DMS153 (cell line): ENCODE data around the gene INSC.
"Not testable (repeated sequence)": the region's sequence is repeated elsewhere in the genome, so short reads cannot be mapped to it uniquely, and the experiment has no call there.

ENCODE experiments used
- DNase-seq: peaks from one replicate; lab custom pipeline; 2025; lab: John Stamatoyannopoulos, UW

INSC gene

GRCh38 chr11:15114501-15115475 lies at the start of gene INSC:
Gene INSC, plus strand, starts transcription at chr11:15114923. Its CDS starts 34,252 bp downstream, at chr11:15149175.
- DNase-seq, result no peak

- not testable (repeated sequence) for DNase-seq
Measured at GRCh38 chr11:15069751-15070150, 45.0 kb upstream of the INSC start.

- DNase-seq, result no peak
Measured at GRCh38 chr11:15071556-15072255, 43.0 kb upstream of the INSC start.

- DNase-seq, result no peak
Measured at GRCh38 chr11:15072551-15073143, 42.1 kb upstream of the INSC start.

- DNase-seq, result peak; percentile 32
Measured at GRCh38 chr11:15073361-15074205, 41.1 kb upstream of the INSC start, which contains the start of gene CALCB. Gene CALCB, plus strand, starts transcription at chr11:15073593. Its CDS starts 1,126 bp downstream, at chr11:15074719.

GRCh38 chr11:15074206-15075161 lies 40.2 kb upstream of the INSC start:
- peak; percentile 89 for DNase-seq

GRCh38 chr11:15075162-15075526 lies 39.6 kb upstream of the INSC start:
- no peak for DNase-seq

- peak; percentile 43 for DNase-seq
Measured at GRCh38 chr11:15091175-15091574, 23.5 kb upstream of the INSC start.

GRCh38 chr11:15091625-15092024 lies 23.1 kb upstream of the INSC start:
- peak; percentile 79 for DNase-seq

GRCh38 chr11:15093432-15093831 lies 21.3 kb upstream of the INSC start:
- no peak for DNase-seq

GRCh38 chr11:15095736-15096228 lies 18.9 kb upstream of the INSC start:
- no peak for DNase-seq

GRCh38 chr11:15097411-15097810 lies 17.3 kb upstream of the INSC start:
- no peak for DNase-seq

- no peak for DNase-seq
Measured at GRCh38 chr11:15099267-15099666, 15.5 kb upstream of the INSC start.

GRCh38 chr11:15101072-15101709 lies 13.5 kb upstream of the INSC start:
- peak; percentile 6 for DNase-seq

GRCh38 chr11:15104166-15104565 lies 10.6 kb upstream of the INSC start:
- no peak for DNase-seq

GRCh38 chr11:15106201-15106965 lies 8.3 kb upstream of the INSC start:
- no peak for DNase-seq

GRCh38 chr11:15107730-15108515 lies 6.8 kb upstream of the INSC start:
- DNase-seq, result no peak

GRCh38 chr11:15108592-15109130 lies 6.1 kb upstream of the INSC start:
- no peak for DNase-seq
